ENCODE results near the gene DUSP22.

The DUSP22 gene

GRCh38 chr6:322259-322930 lies 30.1 kb downstream of the DUSP22 start:
- TF ChIP-seq POLR2AphosphoS5 (IDR thresholded peaks at IDR 0.05; ENCODE audit: low read depth, low read length) (no peak), REST (IDR thresholded peaks at IDR 0.05; ENCODE audit: insufficient read depth in 1 of 2, low read depth in 2 of 2, low read length in 2 of 2) (no peak), TAF1 (IDR thresholded peaks at IDR 0.05; ENCODE audit: borderline replicate concordance, insufficient read depth, low read length) (no peak)

- TF ChIP-seq REST (IDR thresholded peaks at IDR 0.05; ENCODE audit: insufficient read depth in 1 of 2, low read depth in 2 of 2, low read length in 2 of 2) (no peak), SIN3A (IDR thresholded peaks at IDR 0.05; ENCODE audit: borderline replicate concordance, insufficient read depth, low read length) (no peak), POLR2AphosphoS5 (IDR thresholded peaks at IDR 0.05; ENCODE audit: low read depth, low read length) (no peak), TAF1 (IDR thresholded peaks at IDR 0.05; ENCODE audit: borderline replicate concordance, insufficient read depth, low read length) (no peak), FOXP2 (optimal IDR thresholded peaks at IDR 0.05; ENCODE audit: borderline replicate concordance, extremely low read depth, extremely low read length, insufficient read depth) (no peak)
Observed at GRCh38 chr6:322940-323729, 30.8 kb downstream of the DUSP22 start.

- TF ChIP-seq TAF1 (IDR thresholded peaks at IDR 0.05; ENCODE audit: borderline replicate concordance, insufficient read depth, low read length) (no peak), POLR2AphosphoS5 (IDR thresholded peaks at IDR 0.05; ENCODE audit: low read depth, low read length) (no peak), FOXP2 (optimal IDR thresholded peaks at IDR 0.05; ENCODE audit: borderline replicate concordance, extremely low read depth, extremely low read length, insufficient read depth) (no peak), SIN3A (IDR thresholded peaks at IDR 0.05; ENCODE audit: borderline replicate concordance, insufficient read depth, low read length) (no peak), REST (IDR thresholded peaks at IDR 0.05; ENCODE audit: insufficient read depth in 1 of 2, low read depth in 2 of 2, low read length in 2 of 2) (no peak)
Observed at GRCh38 chr6:323730-324088, 31.4 kb downstream of the DUSP22 start.

- TF ChIP-seq POLR2AphosphoS5 (IDR thresholded peaks at IDR 0.05; ENCODE audit: low read depth, low read length), result no peak
- TF ChIP-seq TAF1 (IDR thresholded peaks at IDR 0.05; ENCODE audit: borderline replicate concordance, insufficient read depth, low read length), result no peak
- no peak for TF ChIP-seq REST (IDR thresholded peaks at IDR 0.05; ENCODE audit: insufficient read depth in 1 of 2, low read depth in 2 of 2, low read length in 2 of 2)
- no peak for TF ChIP-seq FOXP2 (optimal IDR thresholded peaks at IDR 0.05; ENCODE audit: borderline replicate concordance, extremely low read depth, extremely low read length, insufficient read depth)
- no peak for TF ChIP-seq SIN3A (IDR thresholded peaks at IDR 0.05; ENCODE audit: borderline replicate concordance, insufficient read depth, low read length)
Observed at GRCh38 chr6:324116-324728, 31.9 kb downstream of the DUSP22 start.

Measured in PFSK-1 (cell line).